Measurements from ENCODE around the gene SAE1. TPM values are rescaled to one million over a fixed set of nuclear protein-coding genes. Genes with fewer than 3 reads are reported as not detected.

Gene SAE1
- total RNA-seq (ENCODE audit: low replicate concordance), result 258 and 305 TPM in 2 replicates

- Mint-ChIP-seq H3K9me3 (peaks cover 5% of the 10 kb centered on the region), H3K27ac (peak within 1 kb of the TSS; percentile 99), H3K4me3 (peak within 1 kb of the TSS; percentile 100), H3K36me3 (peaks cover 29% of the 10 kb centered on the region), H3K4me1 (peaks cover 31% of the 10 kb centered on the region), H3K27me3 (ENCODE audit: insufficient read depth, low read depth) (peaks cover 12% of the 10 kb centered on the region)
- Histone ChIP-seq H3F3A (ENCODE audit: low read depth) (peaks cover 10% of the 10 kb centered on the region), H4K20me1 (ENCODE audit: low read depth) (peaks cover 41% of the 10 kb centered on the region), H3K4me1 (peaks cover 27% of the 10 kb centered on the region), H3K4me2 (peak within 1 kb of the TSS; percentile 96), H3K36me3 (no peaks in the 10 kb centered on the region), H3K27me3 (no peaks in the 10 kb centered on the region), H3K27ac (peak within 1 kb of the TSS; percentile 57), H3K9me3 (ENCODE audit: low read depth) (no peaks in the 10 kb centered on the region), H2AFZ (replicated peaks) (peak within 1 kb of the TSS; percentile 28), H3K79me2 (ENCODE audit: low read depth) (peaks cover 50% of the 10 kb centered on the region), H3K4me3 (peak within 1 kb of the TSS; percentile 82), H3K9ac (peak within 1 kb of the TSS; percentile 88)
- TF ChIP-seq EZH2 (IDR thresholded peaks at IDR 0.05) (no peak), CTCF (IDR thresholded peaks at IDR 0.05) (peak; percentile 58)
- peak; percentile 98 for DNase-seq (ENCODE audit: low spot score)
Observed at GRCh38 chr19:47130589-47131227, at the start of gene SAE1. SAE1 (plus strand) TSS chr19:47130835; CDS start chr19:47130931, 96 bp downstream.

GRCh38 chr19:47081095-47081494 lies 49.5 kb upstream of the SAE1 start:
- Histone ChIP-seq H3K4me2 (no peak overlapping the region), H3K27me3 (no peaks in the 10 kb centered on the region), H3K27ac (no peak overlapping the region), H3K9me3 (ENCODE audit: low read depth) (no peaks in the 10 kb centered on the region), H3K4me1 (no peaks in the 10 kb centered on the region), H2AFZ (replicated peaks) (no peak overlapping the region), H3K9ac (no peak overlapping the region), H3K36me3 (no peaks in the 10 kb centered on the region), H3F3A (ENCODE audit: low read depth) (peaks cover 17% of the 10 kb centered on the region), H3K4me3 (no peak overlapping the region), H3K79me2 (ENCODE audit: low read depth) (peaks cover 25% of the 10 kb centered on the region), H4K20me1 (ENCODE audit: low read depth) (peaks cover 11% of the 10 kb centered on the region)
- TF ChIP-seq EZH2phosphoT487 (IDR thresholded peaks at IDR 0.05) (no peak), CTCF (IDR thresholded peaks at IDR 0.05) (no peak), EZH2 (IDR thresholded peaks at IDR 0.05) (no peak)
- Mint-ChIP-seq H3K4me3 (no peak overlapping the region), H3K4me1 (no peaks in the 10 kb centered on the region), H3K27me3 (ENCODE audit: insufficient read depth, low read depth) (no peaks in the 10 kb centered on the region), H3K27ac (no peak overlapping the region), H3K9me3 (no peaks in the 10 kb centered on the region), H3K36me3 (peaks cover 26% of the 10 kb centered on the region)
- DNase-seq (ENCODE audit: low spot score), result no peak

- H3K27me3 ChIP-seq, result no peaks in the 10 kb centered on the region
- peaks cover 17% of the 10 kb centered on the region for H3F3A ChIP-seq (ENCODE audit: low read depth)
- H3K27ac ChIP-seq, result no peak overlapping the region
- no peaks in the 10 kb centered on the region for H3K4me1 ChIP-seq
- H3K4me3 ChIP-seq, result no peak overlapping the region
- Mint-ChIP-seq H3K9me3 (no peaks in the 10 kb centered on the region), H3K36me3 (peaks cover 30% of the 10 kb centered on the region), H3K4me1 (no peaks in the 10 kb centered on the region), H3K27ac (no peak overlapping the region), H3K4me3 (no peak overlapping the region), H3K27me3 (ENCODE audit: insufficient read depth, low read depth) (peaks cover 2% of the 10 kb centered on the region)
- peaks cover 7% of the 10 kb centered on the region for H4K20me1 ChIP-seq (ENCODE audit: low read depth)
- no peaks in the 10 kb centered on the region for H3K36me3 ChIP-seq
- H3K4me2 ChIP-seq, result no peak overlapping the region
- no peak overlapping the region for H2AFZ ChIP-seq (replicated peaks)
- H3K9ac ChIP-seq, result no peak overlapping the region
- no peak for TF ChIP-seq EZH2 (IDR thresholded peaks at IDR 0.05)
- no peak for TF ChIP-seq CTCF (IDR thresholded peaks at IDR 0.05)
- no peak for TF ChIP-seq EZH2phosphoT487 (IDR thresholded peaks at IDR 0.05)
- peaks cover 12% of the 10 kb centered on the region for H3K79me2 ChIP-seq (ENCODE audit: low read depth)
- no peaks in the 10 kb centered on the region for H3K9me3 ChIP-seq (ENCODE audit: low read depth)
- no peak for DNase-seq (ENCODE audit: low spot score)
Observed at GRCh38 chr19:47082493-47082892, 48.1 kb upstream of the SAE1 start.
